ENCODE measurements around the gene HELZ2.

GRCh38 chr20:63588641-63589041, 14.6 kb upstream of the HELZ2 start:
- TF ChIP-seq CTCF (conservative IDR thresholded peaks at IDR 0.05; ENCODE audit: low read depth, low read length) (no peak), EZH2 (IDR thresholded peaks at IDR 0.05; ENCODE audit: low read length, unreplicated experiment) (no peak)

Measured in PC-3 (cell line).